Esophagus squamous epithelium (tissue), 4 donors: ENCODE results near the gene KCNJ18.
"Not testable (repeated sequence)": the region's sequence is repeated elsewhere in the genome, so short reads cannot be mapped to it uniquely, and the experiment has no call there.

Experiments
- POLR2A ChIP-seq, 4 donors: fragments of 450-650 bp; IDR thresholded peaks; one replicate each; pipeline ENCODE4 v1.6.1; 2017; ENCODE audit warnings: antibody characterized with exemption in 4 of 4, mild to moderate bottlenecking in 4 of 4, moderate library complexity in 3 of 4
- TF ChIP-seq, protein P1 (sequence below), 6 experiments: fragments of 450-650 bp in 4 of 6; fragments of 200-600 bp in 2 of 6; sonication (generic) in 2 of 6; IDR thresholded peaks; one replicate each; pipeline ENCODE4 v1.5.1; 2016 to 2019; ENCODE audit warnings: antibody characterized with exemption in 6 of 6, mild to moderate bottlenecking in 4 of 6, moderate library complexity in 4 of 6

DNA sequence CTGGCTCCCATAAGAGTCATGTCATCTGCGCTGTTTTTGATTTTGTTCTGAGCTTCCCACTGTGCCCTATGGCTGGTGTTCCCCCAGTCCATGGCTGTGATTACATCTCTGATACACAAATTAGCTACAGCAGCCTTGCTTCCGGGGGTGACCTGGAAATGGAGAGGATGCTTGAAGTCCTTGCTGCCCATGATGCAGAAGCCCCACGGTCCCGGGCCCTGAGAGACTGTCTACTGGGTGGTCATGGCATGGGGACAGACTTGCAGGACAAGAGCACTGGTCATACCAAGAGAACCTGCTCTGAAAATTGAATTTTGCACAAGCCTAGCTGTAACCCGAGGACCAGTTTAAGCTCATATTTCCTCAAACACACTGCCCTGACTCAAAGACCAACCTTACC lies 38.8 kb downstream of the KCNJ18 start:
- TF ChIP-seq POLR2A (IDR thresholded peaks at IDR 0.05), result not testable (repeated sequence)
- TF ChIP-seq, protein P1, sequence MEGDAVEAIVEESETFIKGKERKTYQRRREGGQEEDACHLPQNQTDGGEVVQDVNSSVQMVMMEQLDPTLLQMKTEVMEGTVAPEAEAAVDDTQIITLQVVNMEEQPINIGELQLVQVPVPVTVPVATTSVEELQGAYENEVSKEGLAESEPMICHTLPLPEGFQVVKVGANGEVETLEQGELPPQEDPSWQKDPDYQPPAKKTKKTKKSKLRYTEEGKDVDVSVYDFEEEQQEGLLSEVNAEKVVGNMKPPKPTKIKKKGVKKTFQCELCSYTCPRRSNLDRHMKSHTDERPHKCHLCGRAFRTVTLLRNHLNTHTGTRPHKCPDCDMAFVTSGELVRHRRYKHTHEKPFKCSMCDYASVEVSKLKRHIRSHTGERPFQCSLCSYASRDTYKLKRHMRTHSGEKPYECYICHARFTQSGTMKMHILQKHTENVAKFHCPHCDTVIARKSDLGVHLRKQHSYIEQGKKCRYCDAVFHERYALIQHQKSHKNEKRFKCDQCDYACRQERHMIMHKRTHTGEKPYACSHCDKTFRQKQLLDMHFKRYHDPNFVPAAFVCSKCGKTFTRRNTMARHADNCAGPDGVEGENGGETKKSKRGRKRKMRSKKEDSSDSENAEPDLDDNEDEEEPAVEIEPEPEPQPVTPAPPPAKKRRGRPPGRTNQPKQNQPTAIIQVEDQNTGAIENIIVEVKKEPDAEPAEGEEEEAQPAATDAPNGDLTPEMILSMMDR (IDR thresholded peaks at IDR 0.05), result not testable (repeated sequence)
